ENCODE results near the gene SUSD6.

Gene SUSD6

GRCh38 chr14:69660344-69661193 is 49.2 kb downstream of the SUSD6 start:
- TF ChIP-seq CTCF (IDR thresholded peaks at IDR 0.05; ENCODE audit: low read length) (no peak), EZH2phosphoT487 (IDR thresholded peaks at IDR 0.05; ENCODE audit: low read length) (no peak), EZH2 (optimal IDR thresholded peaks at IDR 0.05; ENCODE audit: low read depth, low read length) (no peak)
- Histone ChIP-seq H3K4me1 (ENCODE audit: low read length) (no peaks in the 10 kb centered on the region), H2AFZ (ENCODE audit: low read length) (no peak overlapping the region), H3K9me3 (replicated peaks; ENCODE audit: insufficient read depth, low read length) (no peaks in the 10 kb centered on the region), H3K9me2 (replicated peaks; ENCODE audit: insufficient read depth, low read length) (no peaks in the 10 kb centered on the region), H3K27me3 (replicated peaks; ENCODE audit: insufficient read depth, low read length) (no peaks in the 10 kb centered on the region), H3K79me2 (ENCODE audit: low read length) (peaks cover 73% of the 10 kb centered on the region), H3F3A (ENCODE audit: insufficient read depth, low read length) (no peaks in the 10 kb centered on the region), H3K4me2 (ENCODE audit: low read depth, low read length) (no peak overlapping the region), H3K9ac (ENCODE audit: low read length) (no peak overlapping the region), H3K36me3 (replicated peaks; ENCODE audit: insufficient read depth, low read length) (no peaks in the 10 kb centered on the region), H3K27ac (ENCODE audit: low read length) (no peak overlapping the region), H4K20me1 (ENCODE audit: insufficient read depth, low read length) (no peaks in the 10 kb centered on the region), H3K4me3 (ENCODE audit: low read length) (no peak overlapping the region)
- no peak for DNase-seq

GRCh38 chr14:69661194-69661537 is 49.8 kb downstream of the SUSD6 start:
- Histone ChIP-seq H3K4me1 (ENCODE audit: low read length) (no peaks in the 10 kb centered on the region), H4K20me1 (ENCODE audit: insufficient read depth, low read length) (no peaks in the 10 kb centered on the region), H3K79me2 (ENCODE audit: low read length) (peaks cover 78% of the 10 kb centered on the region), H3K4me2 (ENCODE audit: low read depth, low read length) (no peak overlapping the region), H3K27ac (ENCODE audit: low read length) (no peak overlapping the region), H3K9me3 (replicated peaks; ENCODE audit: insufficient read depth, low read length) (no peaks in the 10 kb centered on the region), H3K36me3 (replicated peaks; ENCODE audit: insufficient read depth, low read length) (no peaks in the 10 kb centered on the region), H3F3A (ENCODE audit: insufficient read depth, low read length) (no peaks in the 10 kb centered on the region), H3K9me2 (replicated peaks; ENCODE audit: insufficient read depth, low read length) (no peaks in the 10 kb centered on the region), H3K27me3 (replicated peaks; ENCODE audit: insufficient read depth, low read length) (no peaks in the 10 kb centered on the region), H3K9ac (ENCODE audit: low read length) (no peak overlapping the region), H2AFZ (ENCODE audit: low read length) (no peak overlapping the region), H3K4me3 (ENCODE audit: low read length) (no peak overlapping the region)
- TF ChIP-seq CTCF (IDR thresholded peaks at IDR 0.05; ENCODE audit: low read length) (no peak), EZH2phosphoT487 (IDR thresholded peaks at IDR 0.05; ENCODE audit: low read length) (no peak), EZH2 (optimal IDR thresholded peaks at IDR 0.05; ENCODE audit: low read depth, low read length) (no peak)
- DNase-seq, result no peak

GRCh38 chr14:69662636-69663299 is 51.4 kb downstream of the SUSD6 start:
- Histone ChIP-seq H2AFZ (ENCODE audit: low read length) (no peak overlapping the region), H3K9me2 (replicated peaks; ENCODE audit: insufficient read depth, low read length) (no peaks in the 10 kb centered on the region), H3K4me3 (ENCODE audit: low read length) (no peak overlapping the region), H3K9ac (ENCODE audit: low read length) (no peak overlapping the region), H3K79me2 (ENCODE audit: low read length) (peaks cover 80% of the 10 kb centered on the region), H3K27me3 (replicated peaks; ENCODE audit: insufficient read depth, low read length) (no peaks in the 10 kb centered on the region), H3K27ac (ENCODE audit: low read length) (no peak overlapping the region), H3F3A (ENCODE audit: insufficient read depth, low read length) (no peaks in the 10 kb centered on the region), H3K4me1 (ENCODE audit: low read length) (peaks cover 1% of the 10 kb centered on the region; the same call in 1 of the 2 replicates), H3K9me3 (replicated peaks; ENCODE audit: insufficient read depth, low read length) (no peaks in the 10 kb centered on the region), H4K20me1 (ENCODE audit: insufficient read depth, low read length) (no peaks in the 10 kb centered on the region), H3K4me2 (ENCODE audit: low read depth, low read length) (no peak overlapping the region), H3K36me3 (replicated peaks; ENCODE audit: insufficient read depth, low read length) (no peaks in the 10 kb centered on the region)
- TF ChIP-seq EZH2 (optimal IDR thresholded peaks at IDR 0.05; ENCODE audit: low read depth, low read length) (no peak), CTCF (IDR thresholded peaks at IDR 0.05; ENCODE audit: low read length) (no peak), EZH2phosphoT487 (IDR thresholded peaks at IDR 0.05; ENCODE audit: low read length) (no peak)
- DNase-seq, result no peak

Measured in MM.1S (cell line).